Measurements from ENCODE around the gene AK1. TPM values are rescaled to one million over a fixed set of nuclear protein-coding genes. Genes with fewer than 3 reads are reported as not detected.

AK1 gene
- total RNA-seq, 2 experiments from 2014 or later = 19.5 to 21.6 TPM

DNA sequence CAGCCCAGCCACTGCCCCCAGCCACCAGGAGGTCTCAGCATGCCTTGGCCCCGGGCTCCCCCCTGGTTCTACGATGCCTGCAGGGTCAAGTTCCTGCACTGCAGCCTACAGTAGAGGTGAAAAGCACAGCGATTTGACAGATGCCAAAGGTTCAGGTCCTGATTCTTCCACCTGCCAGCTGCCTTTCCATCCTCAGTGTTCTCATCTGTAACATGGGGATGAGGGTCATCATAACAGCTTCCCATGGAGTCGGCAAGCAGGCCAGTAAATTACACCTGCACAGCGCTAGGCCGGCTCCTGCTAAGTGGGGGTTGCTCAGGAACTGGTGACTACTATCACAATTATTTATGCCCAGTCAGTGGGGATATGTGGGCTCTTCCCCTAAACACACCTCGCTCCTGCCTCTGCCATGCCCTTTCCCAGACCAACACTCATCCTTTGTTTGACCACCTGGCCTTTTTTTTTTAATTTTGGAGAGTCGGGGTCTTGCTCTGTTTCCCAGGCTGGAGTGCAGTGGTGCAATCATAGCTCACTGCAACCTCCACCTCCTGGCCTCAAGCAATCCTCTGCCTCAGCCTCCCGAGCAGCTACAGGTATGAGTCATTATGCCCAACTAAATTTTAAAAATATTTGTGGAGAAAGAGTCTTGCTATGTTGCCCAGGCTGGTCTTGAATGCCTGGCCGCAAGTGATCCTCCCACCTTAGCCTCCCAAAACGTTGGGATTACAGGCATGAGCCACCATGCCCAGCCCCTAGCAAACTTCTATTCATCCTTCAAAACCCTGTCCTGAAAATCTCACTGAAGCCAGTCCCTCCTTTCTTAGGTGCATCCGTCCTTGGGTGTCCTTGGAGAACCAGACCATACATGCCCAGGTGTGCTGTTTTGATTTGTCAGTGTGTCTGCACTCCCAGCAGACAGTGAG, 29.4 kb downstream of the AK1 start:
- H2AFZ ChIP-seq (ENCODE audit: low read length) = no peak overlapping the region
- no peak overlapping the region for H3K4me3 ChIP-seq (ENCODE audit: low read depth, low read length, poor library complexity, severe bottlenecking)
- no peak for DNase-seq (ENCODE audit: low spot score)
- no peaks in the 10 kb centered on the region for H3K79me2 ChIP-seq (ENCODE audit: insufficient read depth, low read depth, low read length)
- BruUV-seq (replicated peaks) = no TSS peak
- ChIA-PET POLR2A (no interaction called here), CTCF (ENCODE audit: unreplicated experiment) (interaction anchor here (0.5 kb wide), 1 partner anchor 252 kb away, joined by 8 read pairs; no protein-coding TSS in a partner anchor)
- no peak overlapping the region for H3K4me2 ChIP-seq (ENCODE audit: low read length)
- no peaks in the 10 kb centered on the region for H4K20me1 ChIP-seq (ENCODE audit: insufficient read depth, low read length)
- no peak overlapping the region for H3K27ac ChIP-seq (ENCODE audit: low read depth, low read length, poor library complexity, severe bottlenecking)
- peaks cover 11% of the 10 kb centered on the region; the same call in 1 of the 2 replicates for H3K9me3 ChIP-seq (ENCODE audit: low read length)
- no peaks in the 10 kb centered on the region for H3K36me3 ChIP-seq (ENCODE audit: insufficient read depth, low read length)
- no peaks in the 10 kb centered on the region for H3K4me1 ChIP-seq (ENCODE audit: insufficient read depth, low read length, poor library complexity, severe bottlenecking)
- intact Hi-C loops (cut with micrococcal nuclease; ENCODE audit: unreplicated experiment) = no loop called here
- TF ChIP-seq, protein P1, sequence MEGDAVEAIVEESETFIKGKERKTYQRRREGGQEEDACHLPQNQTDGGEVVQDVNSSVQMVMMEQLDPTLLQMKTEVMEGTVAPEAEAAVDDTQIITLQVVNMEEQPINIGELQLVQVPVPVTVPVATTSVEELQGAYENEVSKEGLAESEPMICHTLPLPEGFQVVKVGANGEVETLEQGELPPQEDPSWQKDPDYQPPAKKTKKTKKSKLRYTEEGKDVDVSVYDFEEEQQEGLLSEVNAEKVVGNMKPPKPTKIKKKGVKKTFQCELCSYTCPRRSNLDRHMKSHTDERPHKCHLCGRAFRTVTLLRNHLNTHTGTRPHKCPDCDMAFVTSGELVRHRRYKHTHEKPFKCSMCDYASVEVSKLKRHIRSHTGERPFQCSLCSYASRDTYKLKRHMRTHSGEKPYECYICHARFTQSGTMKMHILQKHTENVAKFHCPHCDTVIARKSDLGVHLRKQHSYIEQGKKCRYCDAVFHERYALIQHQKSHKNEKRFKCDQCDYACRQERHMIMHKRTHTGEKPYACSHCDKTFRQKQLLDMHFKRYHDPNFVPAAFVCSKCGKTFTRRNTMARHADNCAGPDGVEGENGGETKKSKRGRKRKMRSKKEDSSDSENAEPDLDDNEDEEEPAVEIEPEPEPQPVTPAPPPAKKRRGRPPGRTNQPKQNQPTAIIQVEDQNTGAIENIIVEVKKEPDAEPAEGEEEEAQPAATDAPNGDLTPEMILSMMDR (conservative IDR thresholded peaks at IDR 0.05; ENCODE audit: low read length) = no peak
- TF ChIP-seq EZH2phosphoT487 (IDR thresholded peaks at IDR 0.05; ENCODE audit: borderline replicate concordance, low read depth, low read length) = no peak
- no peaks in the 10 kb centered on the region for H3K9me2 ChIP-seq (ENCODE audit: insufficient read depth, low read length)

DNA sequence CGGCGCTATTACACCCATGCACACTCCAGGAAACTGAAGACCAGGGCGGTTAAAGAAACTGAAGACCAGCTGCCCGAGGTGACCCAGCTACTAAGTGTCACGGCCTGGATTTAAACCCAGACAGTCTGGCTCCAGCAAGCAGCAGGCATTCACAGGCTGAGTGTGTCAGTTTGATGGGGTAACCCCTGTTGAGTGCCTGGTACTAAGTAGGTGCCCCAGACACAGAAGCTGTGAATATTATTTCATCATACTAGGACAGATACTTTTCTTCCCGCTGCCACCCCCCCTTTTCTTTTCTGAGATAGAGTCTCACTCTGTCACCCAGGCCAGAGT, 30.3 kb downstream of the AK1 start:
- intact Hi-C loops (cut with micrococcal nuclease; ENCODE audit: unreplicated experiment) = no loop called here
- TF ChIP-seq EZH2phosphoT487 (IDR thresholded peaks at IDR 0.05; ENCODE audit: borderline replicate concordance, low read depth, low read length) = no peak
- TF ChIP-seq, protein P1 (conservative IDR thresholded peaks at IDR 0.05; ENCODE audit: low read length) = no peak
- DNase-seq (ENCODE audit: low spot score) = no peak
- ChIA-PET CTCF (ENCODE audit: unreplicated experiment) (no interaction called here), POLR2A (interaction anchor here (0.6 kb wide), 1 partner anchor 69 kb away, joined by 4 read pairs; no protein-coding TSS in a partner anchor)
- Histone ChIP-seq H2AFZ (ENCODE audit: low read length) (no peak overlapping the region), H3K79me2 (ENCODE audit: insufficient read depth, low read depth, low read length) (no peaks in the 10 kb centered on the region), H3K36me3 (ENCODE audit: insufficient read depth, low read length) (no peaks in the 10 kb centered on the region), H3K4me3 (ENCODE audit: low read depth, low read length, poor library complexity, severe bottlenecking) (no peak overlapping the region), H3K4me2 (ENCODE audit: low read length) (no peak overlapping the region), H4K20me1 (ENCODE audit: insufficient read depth, low read length) (no peaks in the 10 kb centered on the region), H3K27ac (ENCODE audit: low read depth, low read length, poor library complexity, severe bottlenecking) (no peak overlapping the region), H3K9me2 (ENCODE audit: insufficient read depth, low read length) (no peaks in the 10 kb centered on the region), H3K9me3 (ENCODE audit: low read length) (peaks cover 11% of the 10 kb centered on the region; the same call in 1 of the 2 replicates), H3K4me1 (ENCODE audit: insufficient read depth, low read length, poor library complexity, severe bottlenecking) (no peaks in the 10 kb centered on the region)
- BruUV-seq (replicated peaks) = no TSS peak

All from OCI-LY7 (cell line).